NCI-H1930 (cell line): ENCODE measurements around the gene KLHL1.
"Not testable (repeated sequence)": the region's sequence is repeated elsewhere in the genome, so short reads cannot be mapped to it uniquely, and the experiment has no call there.

Source experiments
- DNase-seq, 2 experiments: peaks; one replicate each; lab custom pipeline; 2025; lab: John Stamatoyannopoulos, UW

The KLHL1 gene, protein sequence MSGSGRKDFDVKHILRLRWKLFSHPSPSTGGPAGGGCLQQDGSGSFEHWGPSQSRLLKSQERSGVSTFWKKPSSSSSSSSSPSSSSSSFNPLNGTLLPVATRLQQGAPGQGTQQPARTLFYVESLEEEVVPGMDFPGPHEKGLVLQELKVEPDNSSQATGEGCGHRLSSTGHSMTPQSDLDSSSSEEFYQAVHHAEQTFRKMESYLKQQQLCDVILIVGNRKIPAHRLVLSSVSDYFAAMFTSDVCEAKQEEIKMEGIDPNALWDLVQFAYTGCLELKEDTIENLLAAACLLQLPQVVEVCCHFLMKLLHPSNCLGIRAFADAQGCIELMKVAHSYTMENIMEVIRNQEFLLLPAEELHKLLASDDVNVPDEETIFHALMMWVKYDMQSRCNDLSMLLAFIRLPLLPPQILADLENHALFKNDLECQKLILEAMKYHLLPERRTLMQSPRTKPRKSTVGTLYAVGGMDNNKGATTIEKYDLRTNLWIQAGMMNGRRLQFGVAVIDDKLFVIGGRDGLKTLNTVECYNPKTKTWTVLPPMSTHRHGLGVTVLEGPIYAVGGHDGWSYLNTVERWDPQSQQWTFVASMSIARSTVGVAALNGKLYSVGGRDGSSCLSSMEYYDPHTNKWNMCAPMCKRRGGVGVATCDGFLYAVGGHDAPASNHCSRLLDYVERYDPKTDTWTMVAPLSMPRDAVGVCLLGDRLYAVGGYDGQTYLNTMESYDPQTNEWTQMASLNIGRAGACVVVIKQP

DNA sequence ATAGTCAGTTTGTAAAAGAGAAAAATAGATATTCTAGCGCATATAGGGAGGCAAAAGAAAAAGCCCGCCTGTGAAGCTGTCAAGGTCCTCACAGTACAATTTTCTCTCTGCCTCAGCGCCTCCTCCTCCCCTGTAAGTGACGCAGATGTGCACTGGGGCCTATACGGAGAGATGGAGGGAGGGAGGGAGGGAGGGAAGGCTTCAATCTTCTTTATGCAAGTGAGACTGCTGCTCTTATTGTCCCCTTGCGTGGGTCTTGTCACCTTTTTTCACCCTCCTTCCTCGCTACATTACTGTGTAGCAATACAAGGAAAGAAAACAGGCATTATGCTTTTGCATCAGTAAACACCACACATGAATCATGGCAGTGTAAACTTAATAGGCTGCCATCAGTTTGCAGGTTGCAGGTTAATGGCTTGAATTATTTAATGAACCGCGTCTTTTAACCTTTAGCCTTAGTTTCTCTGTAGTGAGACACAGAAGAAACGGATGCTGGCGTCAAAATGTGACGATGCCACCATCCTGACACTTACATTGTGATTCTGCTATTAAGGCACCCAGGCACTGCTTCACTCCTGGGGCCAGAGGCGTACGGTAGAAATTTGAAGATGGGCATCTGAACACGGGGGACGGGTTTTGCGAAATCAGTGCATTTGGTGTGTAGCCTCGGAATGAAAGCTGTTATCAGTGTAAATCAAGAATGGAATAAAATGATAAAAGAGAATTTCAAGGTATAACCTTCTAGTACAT lies at the start of gene KLHL1:
Gene KLHL1 (minus strand): TSS at position 97 of the 750 bp plus-strand sequence. CDS start 753 bp downstream, outside the sequence.
- DNase-seq: no peak

DNA sequence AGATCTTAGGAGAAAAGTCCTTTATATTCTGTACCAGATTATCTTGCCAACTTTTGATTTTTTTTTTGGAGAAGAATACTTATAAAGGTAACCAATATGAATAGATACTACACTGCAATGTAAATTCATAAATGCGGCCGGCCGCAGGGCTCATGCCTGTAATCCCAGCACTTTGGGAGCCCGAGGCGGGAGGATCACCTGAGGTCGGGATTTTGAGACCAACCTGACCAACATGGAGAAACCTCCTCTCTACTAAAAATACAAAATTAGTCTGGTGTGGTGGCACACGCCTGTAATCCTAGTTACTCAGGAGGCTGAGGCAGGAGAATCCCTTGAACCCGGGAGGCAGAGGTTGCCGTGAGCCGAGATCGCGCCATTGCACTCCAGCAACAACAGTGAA lies 34.4 kb upstream of the KLHL1 start:
- DNase-seq: not testable (repeated sequence)

DNA sequence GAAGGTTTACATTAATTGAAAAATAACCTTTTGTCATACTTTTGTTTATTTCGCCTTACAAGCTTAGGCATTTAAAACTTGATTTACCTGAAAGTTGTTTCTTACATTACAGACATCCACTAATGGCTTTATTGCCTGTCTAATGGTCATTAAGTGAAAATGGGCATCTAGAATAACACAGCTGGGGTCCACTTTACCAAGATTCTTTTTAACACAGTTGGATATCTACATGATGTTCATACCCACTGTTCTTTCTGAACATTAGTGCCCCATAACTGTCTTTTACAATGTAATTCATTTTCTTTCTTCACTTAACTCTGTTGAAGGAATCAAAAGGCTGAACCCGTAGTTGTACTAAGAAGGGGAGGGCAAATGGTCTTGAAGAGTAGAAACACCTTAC lies 19.8 kb upstream of the KLHL1 start:
- DNase-seq: peak in 1 of 2 experiments; percentile 15

DNA sequence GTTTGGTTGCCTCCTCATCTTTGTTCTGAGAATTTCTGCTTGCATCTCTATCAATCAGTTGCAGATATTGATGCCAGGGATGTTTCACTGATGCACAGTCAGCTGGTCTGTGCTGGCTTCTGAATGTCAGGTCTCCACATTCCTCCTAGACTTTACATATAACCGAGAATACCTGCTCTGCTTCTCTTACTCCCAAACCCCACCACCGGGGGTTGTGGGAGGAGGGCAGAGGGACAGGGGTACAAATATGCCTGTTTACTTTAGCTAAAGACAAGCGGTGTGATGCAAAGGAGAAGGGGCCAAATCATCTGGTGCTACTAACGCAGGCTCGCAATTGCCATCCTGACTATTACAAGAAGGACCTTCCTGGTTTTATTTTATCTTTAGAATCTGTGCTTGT lies 17.4 kb upstream of the KLHL1 start:
- DNase-seq: no peak

DNA sequence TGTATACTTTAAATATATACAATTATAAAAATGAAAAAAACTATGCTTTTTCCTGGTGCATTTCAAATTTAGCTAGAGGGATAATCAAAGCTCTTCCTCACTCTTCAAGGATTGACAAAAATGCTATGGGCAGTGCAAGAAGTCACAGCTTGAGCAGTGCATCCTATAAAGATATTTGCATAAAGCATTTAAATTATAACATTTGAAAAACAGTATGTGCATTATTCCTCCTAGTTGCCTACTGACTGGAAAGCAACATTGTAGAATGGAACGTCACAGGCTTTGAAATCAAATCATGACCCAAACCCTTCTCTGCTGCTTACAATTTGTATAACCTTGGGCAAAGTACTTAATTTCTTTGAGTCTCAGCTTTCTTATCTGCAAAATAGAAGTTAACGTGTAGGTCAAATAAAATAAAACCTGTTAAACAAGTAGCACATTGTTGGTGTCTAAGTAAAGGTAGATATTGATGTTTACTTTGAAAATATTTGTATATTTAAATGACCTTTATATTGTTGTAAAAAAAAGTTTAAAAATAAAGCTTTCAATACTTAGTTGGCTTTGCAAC lies 9.2 kb upstream of the KLHL1 start:
- DNase-seq: no peak

DNA sequence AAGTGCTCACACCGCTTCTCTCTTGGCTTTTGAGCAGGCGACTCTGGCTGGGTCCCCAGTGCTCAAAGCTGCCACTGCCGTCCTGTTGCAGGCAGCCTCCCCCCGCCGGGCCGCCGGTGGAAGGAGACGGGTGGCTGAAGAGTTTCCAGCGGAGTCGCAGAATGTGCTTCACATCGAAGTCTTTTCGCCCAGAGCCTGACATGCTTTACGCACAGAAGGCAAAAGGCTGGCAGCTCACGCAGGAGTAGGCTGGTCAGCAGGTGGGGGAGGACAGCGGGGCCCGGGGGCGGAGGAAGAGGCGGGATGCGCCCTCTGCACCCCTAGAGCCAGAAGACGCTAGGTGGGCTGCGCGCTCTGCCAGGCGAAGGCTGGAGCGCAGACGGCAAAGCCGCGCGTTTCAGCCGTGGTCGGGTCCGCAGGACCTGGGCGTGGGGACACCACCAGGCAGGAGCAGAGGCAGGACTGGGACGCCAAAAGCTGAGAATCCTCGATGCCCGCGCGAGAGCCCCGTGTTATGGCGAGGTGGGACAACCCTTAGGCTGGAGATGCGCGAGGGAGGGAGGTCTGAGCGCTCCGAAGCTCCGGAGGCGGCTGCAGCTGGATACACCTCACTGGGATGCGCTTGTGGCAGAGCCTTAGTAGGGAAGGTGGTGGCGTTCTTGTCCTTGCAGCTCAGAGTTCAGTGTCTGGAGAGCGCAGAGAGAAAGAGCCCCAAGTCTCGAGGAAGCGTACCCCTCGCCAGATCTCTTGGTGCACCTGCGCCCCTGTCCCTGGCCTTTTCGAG lies 562 bp downstream of the KLHL1 start, which contains the start of gene ATXN8OS:
Gene ATXN8OS (plus strand): TSS at position 329 of the 784 bp plus-strand sequence.
- peak in 1 of 2 experiments; percentile 16 for DNase-seq

DNA sequence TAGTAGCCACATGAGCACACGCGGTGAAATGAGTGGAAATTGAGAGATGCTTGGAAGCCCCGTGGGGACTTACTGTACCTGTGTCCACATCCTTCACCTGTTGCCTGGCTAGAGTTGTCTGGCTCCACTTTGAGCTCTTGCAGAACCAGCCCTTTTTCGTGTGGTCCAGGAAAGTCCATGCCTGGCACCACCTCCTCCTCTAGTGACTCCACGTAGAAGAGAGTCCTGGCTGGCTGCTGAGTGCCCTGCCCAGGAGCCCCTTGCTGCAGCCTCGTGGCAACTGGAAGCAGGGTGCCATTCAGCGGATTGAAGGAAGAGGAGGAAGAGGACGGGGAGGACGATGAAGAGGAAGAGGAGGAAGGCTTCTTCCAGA lies 1.1 kb downstream of the KLHL1 start:
- no peak for DNase-seq

DNA sequence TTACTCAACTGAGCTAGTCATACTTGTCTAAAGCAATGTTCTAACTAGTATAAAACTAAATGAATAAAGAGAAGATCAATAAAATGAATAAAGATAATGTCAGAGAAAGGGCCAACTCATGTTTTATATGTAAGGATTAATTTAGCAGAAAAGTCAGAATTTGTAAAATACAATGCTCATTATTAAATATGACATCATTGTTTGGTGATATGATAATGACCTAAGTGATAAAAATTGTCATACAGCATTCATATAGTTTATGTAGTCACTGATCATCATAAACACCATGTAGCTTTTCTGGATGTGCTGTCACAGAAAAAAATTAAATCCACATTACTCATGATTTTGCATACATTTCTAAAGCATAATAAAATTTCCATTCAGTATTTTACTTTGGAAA lies 3.8 kb downstream of the KLHL1 start:
- no peak for DNase-seq

DNA sequence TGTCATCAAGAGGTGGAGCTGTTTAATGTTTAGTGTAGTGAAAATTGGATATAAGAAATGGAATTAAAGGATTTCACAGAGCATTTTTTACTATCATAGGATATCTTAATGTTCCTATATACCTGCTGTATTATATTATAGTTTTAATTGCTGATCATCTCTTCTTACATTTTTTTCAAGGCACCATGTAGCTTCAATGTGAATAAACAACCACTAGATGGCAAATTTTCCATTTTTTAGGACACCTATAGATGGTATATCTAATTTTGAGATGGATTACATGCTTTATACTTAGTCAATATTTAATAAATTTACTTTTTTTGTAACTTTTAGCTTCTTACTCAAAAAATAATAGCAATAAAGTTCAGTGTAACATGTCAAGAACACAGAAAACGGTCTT lies 9.6 kb downstream of the KLHL1 start:
- DNase-seq: no peak

DNA sequence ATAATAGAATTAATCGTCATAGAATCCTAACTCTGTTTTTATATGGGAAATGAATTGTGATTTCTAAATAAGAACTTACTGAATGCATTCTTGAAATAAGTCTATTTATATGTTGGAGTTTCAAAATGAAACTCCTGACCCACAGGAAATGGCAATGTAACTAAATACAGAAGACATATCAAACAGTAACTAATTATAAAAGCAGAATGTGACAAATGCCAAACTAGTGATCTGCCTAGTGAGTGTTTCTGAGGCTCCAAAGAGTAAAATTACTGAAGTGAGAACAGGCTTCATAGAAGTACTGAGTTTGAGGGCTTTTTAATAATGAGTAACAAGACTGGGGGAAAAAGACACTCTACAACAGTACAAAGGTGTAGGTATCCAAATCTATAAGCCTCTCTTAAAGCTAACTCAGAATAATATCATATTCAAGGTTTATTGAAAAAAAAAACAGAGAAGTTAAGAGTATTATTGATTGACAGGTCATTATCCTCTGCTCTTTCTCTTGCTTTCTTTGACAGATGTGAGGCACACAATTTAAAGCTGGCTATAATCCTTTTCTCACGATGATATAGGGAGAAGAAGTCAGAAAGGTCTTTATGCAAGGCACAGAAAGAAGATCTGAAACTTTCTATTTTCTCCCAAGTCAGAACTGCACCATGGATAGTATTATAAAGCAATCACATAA lies 18.1 kb downstream of the KLHL1 start:
- no peak for DNase-seq

DNA sequence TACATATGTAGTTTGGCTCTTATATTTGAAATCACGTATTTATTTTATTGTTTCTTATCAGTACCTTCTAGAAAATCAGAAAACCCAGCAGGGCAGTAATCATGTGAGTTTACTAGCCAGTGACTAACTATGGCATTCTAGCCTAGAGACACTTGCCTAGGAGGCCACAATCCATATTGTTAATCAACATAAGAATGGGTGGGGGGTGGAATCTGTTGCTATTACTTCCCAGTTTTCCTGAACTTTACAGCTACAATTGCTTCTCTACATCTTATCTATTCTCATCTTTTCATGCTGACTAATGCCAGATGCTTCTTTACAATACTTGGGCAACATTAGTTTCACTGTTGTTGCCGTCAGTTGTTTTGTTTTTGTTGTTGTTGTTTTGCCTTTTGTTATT lies 19.3 kb downstream of the KLHL1 start:
- DNase-seq: no peak

DNA sequence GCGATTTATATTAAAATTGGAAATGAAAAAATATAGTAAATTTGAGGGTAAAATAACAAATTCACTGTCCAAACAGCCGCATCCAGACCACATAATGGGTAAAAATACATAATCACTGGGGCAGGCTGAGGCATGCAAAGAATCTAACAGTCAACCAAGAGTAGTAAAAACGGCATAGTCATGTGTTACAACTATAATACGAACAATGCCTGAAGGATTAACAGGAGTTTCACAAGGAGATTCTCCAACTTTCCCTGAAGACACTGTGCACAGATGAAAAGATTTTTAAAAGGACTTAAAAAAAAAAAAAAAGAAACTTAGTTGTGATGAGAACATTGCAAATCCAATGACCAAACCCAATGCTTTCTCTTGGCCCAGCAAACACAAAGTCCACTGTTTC lies 21.0 kb downstream of the KLHL1 start:
- no peak for DNase-seq

DNA sequence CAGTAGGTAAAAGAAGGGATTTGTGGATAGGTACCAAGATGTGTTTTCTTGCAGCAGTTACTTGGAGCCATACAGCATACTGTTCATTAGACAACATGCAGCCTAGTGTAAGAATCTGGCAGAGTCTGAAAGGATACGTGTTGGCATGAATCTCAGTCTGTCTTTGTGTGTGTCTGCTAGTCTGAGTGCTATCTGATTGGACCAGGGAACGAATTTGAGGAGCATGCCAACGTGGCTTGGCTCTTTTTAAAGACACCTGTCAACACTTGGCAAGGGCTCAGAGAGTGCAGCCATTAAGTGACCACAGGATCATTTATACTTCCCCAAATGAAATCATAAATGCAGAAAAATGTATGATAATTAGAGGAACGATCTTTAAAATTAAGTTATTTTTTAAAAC lies 28.2 kb downstream of the KLHL1 start:
- DNase-seq: no peak

DNA sequence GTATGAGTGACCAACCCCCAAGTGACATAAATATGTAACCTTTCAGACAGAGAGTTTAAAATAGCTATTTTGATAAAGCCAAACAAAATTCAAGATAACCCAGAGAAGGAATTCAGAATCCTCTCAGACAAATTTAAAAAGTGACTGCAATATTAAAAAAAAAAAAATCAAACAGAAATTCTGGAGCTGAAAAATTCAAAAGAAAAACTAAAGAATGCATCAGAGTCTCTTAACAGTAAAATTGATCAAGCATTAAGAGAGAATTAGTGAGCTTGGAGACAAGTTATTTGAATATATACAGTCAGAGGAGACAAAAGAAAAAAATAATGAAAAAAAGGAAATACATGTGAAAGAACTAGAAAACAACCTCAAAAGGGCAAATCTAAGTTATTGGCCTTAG lies 53.7 kb downstream of the KLHL1 start:
- no peak for DNase-seq

DNA sequence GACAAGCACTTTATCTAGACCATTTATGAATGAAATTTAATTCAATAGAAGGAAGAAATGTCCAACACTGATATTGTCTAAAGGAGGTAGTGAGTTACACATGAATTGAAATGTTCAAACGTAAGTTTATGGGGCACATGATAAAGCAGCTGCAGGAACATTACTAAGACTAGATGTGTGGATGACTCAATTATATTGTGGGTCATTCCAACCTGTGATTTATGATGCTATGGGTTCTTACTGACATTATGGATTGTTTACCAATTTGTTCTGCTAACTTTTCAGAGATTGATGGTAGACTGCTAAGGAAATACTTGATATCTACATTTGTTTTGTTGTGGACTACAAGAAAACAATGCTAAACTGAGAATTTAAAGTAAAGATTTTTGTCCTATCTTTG lies 56.7 kb downstream of the KLHL1 start:
- peak in 1 of 2 experiments; percentile 31 for DNase-seq

DNA sequence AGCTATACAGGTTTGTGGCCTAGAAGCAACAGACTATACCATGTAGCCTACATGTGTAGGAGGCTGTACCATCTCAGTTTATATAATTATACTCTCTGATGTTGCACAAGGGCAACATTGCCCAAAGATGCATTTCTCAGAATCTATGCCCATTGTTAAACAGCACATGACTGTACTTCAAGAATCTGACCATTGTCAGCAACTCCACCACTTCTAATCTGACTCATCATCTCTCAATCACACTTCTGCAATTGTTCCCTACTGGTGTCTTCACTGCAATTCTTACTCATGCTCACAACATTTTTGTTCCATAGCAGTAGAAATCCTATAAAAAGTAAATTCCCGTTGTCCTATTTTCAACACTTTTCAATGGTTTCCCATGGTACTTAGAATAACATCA lies 64.6 kb downstream of the KLHL1 start:
- no peak for DNase-seq

DNA sequence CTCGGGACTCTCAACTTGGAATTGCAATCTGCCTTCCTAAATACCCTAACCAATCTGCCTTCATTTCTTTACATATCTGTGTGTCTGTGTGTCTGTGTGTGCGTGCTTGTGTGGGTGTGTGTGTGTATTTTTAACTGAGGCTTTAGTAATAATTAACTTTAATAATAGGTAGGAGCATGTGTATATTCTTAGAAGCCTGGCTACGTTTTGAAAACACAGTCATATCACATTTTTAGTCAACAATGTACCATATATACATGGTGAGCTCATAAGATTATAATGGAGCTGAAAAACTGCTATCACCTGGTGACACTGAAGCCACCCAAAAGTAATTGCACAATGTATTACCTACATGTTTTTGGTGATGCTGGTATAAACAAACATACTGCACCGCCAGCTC lies 66.1 kb downstream of the KLHL1 start:
- no peak for DNase-seq

DNA sequence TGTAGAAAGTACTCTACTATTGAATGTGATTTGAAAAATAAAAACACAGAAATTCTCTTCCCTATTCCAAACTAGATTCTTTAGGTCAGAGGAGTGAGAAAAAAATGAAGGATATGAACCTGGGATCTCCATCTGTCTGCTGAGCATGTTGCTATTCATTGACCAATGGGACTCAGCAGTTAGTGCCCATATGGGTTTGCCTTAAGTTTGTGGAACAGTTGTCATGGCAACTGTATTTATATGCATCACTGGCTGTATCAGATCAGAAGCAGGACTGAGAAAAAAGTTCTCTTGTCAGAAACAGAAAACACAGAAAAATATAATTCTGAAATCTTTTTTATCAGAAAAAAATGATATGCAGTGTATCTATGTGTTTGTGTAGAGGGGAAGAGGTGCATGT lies 74.0 kb downstream of the KLHL1 start:
- DNase-seq: no peak

DNA sequence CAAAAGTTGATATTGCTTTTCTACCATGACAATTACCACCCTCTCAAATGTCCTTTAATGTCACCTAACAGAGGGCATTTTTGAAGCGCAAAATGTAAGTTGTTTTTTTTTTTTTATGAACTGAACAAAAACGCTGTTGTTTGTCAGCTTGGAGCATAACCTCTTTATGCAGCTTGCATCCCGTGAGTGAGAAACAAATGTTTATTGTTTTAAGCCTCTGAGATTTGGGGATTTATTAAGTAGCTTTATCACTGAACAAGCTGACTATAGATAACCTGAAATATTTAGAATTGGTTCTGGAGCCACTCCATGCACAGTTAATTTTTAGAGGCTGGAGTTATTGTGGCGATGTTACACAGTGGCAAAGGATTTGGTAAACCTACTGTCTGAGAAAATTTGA lies 80.7 kb downstream of the KLHL1 start:
- no peak for DNase-seq

DNA sequence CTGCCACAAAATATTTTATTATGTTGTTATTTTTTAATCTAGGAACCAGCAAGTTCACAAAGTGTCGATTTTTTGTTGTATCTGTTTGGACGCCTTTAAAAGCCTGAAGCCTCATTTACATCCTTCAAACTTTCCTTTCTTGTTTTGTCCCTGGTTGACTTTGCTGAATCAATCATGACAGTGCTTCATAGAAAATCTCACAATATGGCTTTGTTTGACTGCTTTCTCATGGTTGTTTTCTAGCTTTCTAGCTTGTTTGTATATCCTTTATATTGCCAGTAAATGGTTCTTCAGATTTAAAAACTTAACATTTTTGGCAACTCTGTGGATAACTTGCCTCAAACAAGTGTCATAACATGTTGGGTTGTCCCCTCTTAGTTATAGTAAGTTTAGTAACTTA lies 84.7 kb downstream of the KLHL1 start:
- DNase-seq: no peak

DNA sequence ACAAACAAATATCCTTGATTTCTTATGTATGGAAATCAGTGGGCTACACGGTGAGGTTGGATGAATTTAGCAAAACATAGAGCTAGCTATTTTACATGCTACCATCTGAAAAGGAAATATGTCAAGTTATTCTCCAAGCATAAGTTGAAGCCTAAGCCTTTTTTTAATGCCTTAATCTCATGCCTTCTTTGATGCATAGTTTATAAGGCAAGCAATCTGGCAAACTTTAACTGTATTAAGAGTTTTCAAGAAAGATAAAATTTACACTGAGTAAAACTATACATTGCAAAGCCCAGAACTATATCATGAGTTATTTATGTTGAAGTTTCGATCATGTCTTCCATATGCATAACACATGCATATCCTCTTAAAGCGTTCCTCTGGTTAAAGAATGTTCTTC lies 85.6 kb downstream of the KLHL1 start:
- DNase-seq: no peak
